ENCODE measurements around the gene TTLL8. TPM values are rescaled to one million over a fixed set of nuclear protein-coding genes. Genes with fewer than 3 reads are reported as not detected.

Gene TTLL8
- total and polyA plus RNA-seq, 2 of the 8 experiments (the other 6 are each of a cell fraction or from before 2014, with no cell fraction given), result not detected

- no peak for TF ChIP-seq JUND (IDR thresholded peaks at IDR 0.05; ENCODE audit: low read length)
- no peak for TF ChIP-seq RXRA (IDR thresholded peaks at IDR 0.05; ENCODE audit: insufficient read depth, low read depth, low read length)
- TF ChIP-seq SUZ12 (IDR thresholded peaks at IDR 0.05; ENCODE audit: low read length), result no peak
- no peak for TF ChIP-seq HDAC6 (IDR thresholded peaks at IDR 0.05; ENCODE audit: low read depth, low read length)
- no peak for TF ChIP-seq E2F6 (IDR thresholded peaks at IDR 0.05)
- TF ChIP-seq RNF2 (IDR thresholded peaks at IDR 0.05; ENCODE audit: borderline replicate concordance, low read depth, low read length, missing control alignments, poor library complexity, severe bottlenecking), result no peak
- no peak for TF ChIP-seq BCL11A (IDR thresholded peaks at IDR 0.05; ENCODE audit: low read depth in 2 of 2, low read length in 2 of 2)
- no peak for TF ChIP-seq KDM1A (IDR thresholded peaks at IDR 0.05; ENCODE audit: borderline replicate concordance, low read length)
- no peak for TF ChIP-seq USF2 (IDR thresholded peaks at IDR 0.05; ENCODE audit: low read length)
Observed at GRCh38 chr22:50032109-50032871, 25.8 kb downstream of the TTLL8 start (continued).

All from H1 (cell line).